ENCODE results near the gene GDPD4. TPM values are rescaled to one million over a fixed set of nuclear protein-coding genes. Genes with fewer than 3 reads are reported as not detected.

GDPD4 gene
- polyA plus RNA-seq, 2 donors = 0.18 TPM; not detected in 1

DNA sequence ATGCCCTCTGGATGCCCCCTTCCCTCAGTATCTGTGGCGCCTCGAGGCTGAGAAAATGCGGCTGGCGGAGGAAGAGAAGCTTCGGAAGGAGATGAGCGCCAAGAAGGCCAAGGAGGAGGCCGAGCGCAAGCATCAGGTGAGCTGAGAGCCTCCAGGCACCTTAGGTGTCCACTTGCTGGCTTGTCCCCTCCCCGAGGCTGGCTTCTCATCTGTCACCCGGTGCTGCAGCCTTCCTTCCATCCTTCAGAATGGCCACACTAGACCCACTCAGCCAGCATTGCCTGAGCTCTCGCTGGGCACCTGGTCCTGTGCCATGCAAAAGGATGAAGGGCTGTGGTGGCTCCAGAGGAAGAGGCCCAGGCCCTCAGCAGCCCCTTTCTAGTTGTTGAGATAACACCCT is 121.1 kb downstream of the GDPD4 start:
- Histone ChIP-seq H3K4me1 (ENCODE audit: control insufficient read depth in 2 of 2, insufficient read depth in 2 of 2, low read length in 1 of 2) (no peaks in the 10 kb centered on the region), H3K27me3 (ENCODE audit: control insufficient read depth in 1 of 2, insufficient read depth in 2 of 2, low read length in 2 of 2) (no peaks in the 10 kb centered on the region), H3K4me3 (ENCODE audit: low read depth in 1 of 2, low read length in 2 of 2) (no peak overlapping the region), H3K27ac (ENCODE audit: low read depth in 2 of 2, low read length in 1 of 2) (no peak overlapping the region), H3K36me3 (ENCODE audit: control insufficient read depth in 2 of 2, insufficient read depth in 2 of 2, low read length in 1 of 2) (no peaks in the 10 kb centered on the region), H3K9me3 (ENCODE audit: control insufficient read depth in 2 of 2, insufficient read depth in 1 of 2, low read depth in 1 of 2, low read length in 1 of 2) (no peaks in the 10 kb centered on the region)
- 87 to 90% methylated on average over 11 of the region's 11 CpGs for WGBS, 2 donors

DNA sequence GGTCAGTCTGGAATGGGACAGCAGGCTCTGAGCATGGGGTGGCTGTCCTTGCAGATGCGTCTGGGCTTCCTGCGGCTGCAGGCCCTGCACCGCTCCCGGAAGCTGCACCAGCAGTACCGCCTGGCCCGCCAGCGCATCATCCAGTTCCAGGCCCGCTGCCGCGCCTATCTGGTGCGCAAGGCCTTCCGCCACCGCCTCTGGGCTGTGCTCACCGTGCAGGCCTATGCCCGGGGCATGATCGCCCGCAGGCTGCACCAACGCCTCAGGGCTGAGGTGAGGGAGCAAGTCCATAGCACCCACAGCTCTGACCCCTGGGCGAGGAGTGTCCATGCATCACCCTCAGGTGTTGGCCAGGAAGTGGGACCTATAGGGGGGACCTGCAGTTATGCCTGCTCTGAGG is 121.8 kb downstream of the GDPD4 start:
- 97 to 98% methylated on average over 19 of the region's 19 CpGs for WGBS, 2 donors
- Histone ChIP-seq H3K4me1 (ENCODE audit: control insufficient read depth in 2 of 2, insufficient read depth in 2 of 2, low read length in 1 of 2) (no peaks in the 10 kb centered on the region), H3K4me3 (ENCODE audit: low read depth in 1 of 2, low read length in 2 of 2) (no peak overlapping the region), H3K27me3 (ENCODE audit: control insufficient read depth in 1 of 2, insufficient read depth in 2 of 2, low read length in 2 of 2) (no peaks in the 10 kb centered on the region), H3K27ac (ENCODE audit: low read depth in 2 of 2, low read length in 1 of 2) (no peak overlapping the region), H3K36me3 (ENCODE audit: control insufficient read depth in 2 of 2, insufficient read depth in 2 of 2, low read length in 1 of 2) (no peaks in the 10 kb centered on the region), H3K9me3 (ENCODE audit: control insufficient read depth in 2 of 2, insufficient read depth in 1 of 2, low read depth in 1 of 2, low read length in 1 of 2) (no peaks in the 10 kb centered on the region)

DNA sequence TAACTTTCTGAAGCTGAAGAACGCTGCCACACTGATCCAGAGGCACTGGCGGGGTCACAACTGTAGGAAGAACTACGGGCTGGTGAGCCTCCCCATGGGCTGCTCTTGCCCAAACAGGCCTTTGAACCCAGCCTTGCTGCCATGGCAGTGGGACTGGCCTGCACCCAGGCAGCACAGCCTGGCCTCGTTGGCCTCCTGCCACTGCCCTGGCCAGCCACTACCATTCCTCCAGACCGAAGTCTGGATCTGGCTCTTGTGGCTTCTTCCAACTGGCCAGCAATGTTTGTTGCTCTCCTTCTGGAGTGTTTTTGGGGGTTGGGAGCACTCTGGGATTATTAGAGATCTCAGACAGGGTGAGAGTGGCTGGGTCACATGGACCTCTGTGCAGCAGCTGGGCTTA is 122.4 kb downstream of the GDPD4 start:
- no peaks in the 10 kb centered on the region for H3K36me3 ChIP-seq (ENCODE audit: control insufficient read depth in 2 of 2, insufficient read depth in 2 of 2, low read length in 1 of 2)
- H3K4me1 ChIP-seq (ENCODE audit: control insufficient read depth in 2 of 2, insufficient read depth in 2 of 2, low read length in 1 of 2) = no peaks in the 10 kb centered on the region
- 76 to 78% methylated on average over 5 of the region's 5 CpGs for WGBS, 2 donors
- no peak overlapping the region for H3K4me3 ChIP-seq (ENCODE audit: low read depth in 1 of 2, low read length in 2 of 2)
- no peaks in the 10 kb centered on the region for H3K9me3 ChIP-seq (ENCODE audit: control insufficient read depth in 2 of 2, insufficient read depth in 1 of 2, low read depth in 1 of 2, low read length in 1 of 2)
- H3K27me3 ChIP-seq (ENCODE audit: control insufficient read depth in 1 of 2, insufficient read depth in 2 of 2, low read length in 2 of 2) = no peaks in the 10 kb centered on the region
- no peak overlapping the region for H3K27ac ChIP-seq (ENCODE audit: low read depth in 2 of 2, low read length in 1 of 2)

DNA sequence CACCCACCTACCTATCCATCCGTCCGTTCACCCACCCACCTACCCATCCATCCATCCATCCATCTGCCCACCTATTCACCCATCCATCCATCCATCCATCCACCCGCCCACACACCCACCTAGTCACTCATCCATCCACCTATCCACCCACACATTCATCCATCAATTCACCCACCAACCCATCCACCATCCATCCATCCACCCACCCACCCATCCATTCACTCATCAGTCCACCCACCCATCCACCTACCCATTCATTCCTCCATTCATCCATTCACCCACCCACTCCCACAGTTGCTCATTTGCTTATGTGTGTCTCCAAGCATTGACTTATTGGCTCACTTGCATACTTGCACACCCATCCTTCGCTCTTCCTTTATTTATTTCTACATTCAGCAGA is 123.3 kb downstream of the GDPD4 start:
- WGBS, 2 donors = 97% methylated on average over 4 of the region's 4 CpGs

GRCh38 chr11:77176996-77177395 is 124.5 kb downstream of the GDPD4 start:
- H3K36me3 ChIP-seq (ENCODE audit: control insufficient read depth in 2 of 2, insufficient read depth in 2 of 2, low read length in 1 of 2) = no peaks in the 10 kb centered on the region
- H3K27me3 ChIP-seq (ENCODE audit: control insufficient read depth in 1 of 2, insufficient read depth in 2 of 2, low read length in 2 of 2) = no peaks in the 10 kb centered on the region
- no peaks in the 10 kb centered on the region for H3K4me1 ChIP-seq (ENCODE audit: control insufficient read depth in 2 of 2, insufficient read depth in 2 of 2, low read length in 1 of 2)
- no peak overlapping the region for H3K4me3 ChIP-seq (ENCODE audit: low read depth in 1 of 2, low read length in 2 of 2)
- H3K9me3 ChIP-seq (ENCODE audit: control insufficient read depth in 2 of 2, insufficient read depth in 1 of 2, low read depth in 1 of 2, low read length in 1 of 2) = no peaks in the 10 kb centered on the region
- H3K27ac ChIP-seq (ENCODE audit: low read depth in 2 of 2, low read length in 1 of 2) = no peak overlapping the region
- WGBS, 2 donors = 87 to 88% methylated on average over 9 of the region's 9 CpGs

More for the DNA sequence above, 123.3 kb downstream of the GDPD4 start:
- Histone ChIP-seq H3K36me3 (ENCODE audit: control insufficient read depth in 2 of 2, insufficient read depth in 2 of 2, low read length in 1 of 2) (no peaks in the 10 kb centered on the region), H3K4me3 (ENCODE audit: low read depth in 1 of 2, low read length in 2 of 2) (no peak overlapping the region), H3K27me3 (ENCODE audit: control insufficient read depth in 1 of 2, insufficient read depth in 2 of 2, low read length in 2 of 2) (no peaks in the 10 kb centered on the region), H3K9me3 (ENCODE audit: control insufficient read depth in 2 of 2, insufficient read depth in 1 of 2, low read depth in 1 of 2, low read length in 1 of 2) (no peaks in the 10 kb centered on the region), H3K27ac (ENCODE audit: low read depth in 2 of 2, low read length in 1 of 2) (no peak overlapping the region), H3K4me1 (ENCODE audit: control insufficient read depth in 2 of 2, insufficient read depth in 2 of 2, low read length in 1 of 2) (no peaks in the 10 kb centered on the region)

DNA sequence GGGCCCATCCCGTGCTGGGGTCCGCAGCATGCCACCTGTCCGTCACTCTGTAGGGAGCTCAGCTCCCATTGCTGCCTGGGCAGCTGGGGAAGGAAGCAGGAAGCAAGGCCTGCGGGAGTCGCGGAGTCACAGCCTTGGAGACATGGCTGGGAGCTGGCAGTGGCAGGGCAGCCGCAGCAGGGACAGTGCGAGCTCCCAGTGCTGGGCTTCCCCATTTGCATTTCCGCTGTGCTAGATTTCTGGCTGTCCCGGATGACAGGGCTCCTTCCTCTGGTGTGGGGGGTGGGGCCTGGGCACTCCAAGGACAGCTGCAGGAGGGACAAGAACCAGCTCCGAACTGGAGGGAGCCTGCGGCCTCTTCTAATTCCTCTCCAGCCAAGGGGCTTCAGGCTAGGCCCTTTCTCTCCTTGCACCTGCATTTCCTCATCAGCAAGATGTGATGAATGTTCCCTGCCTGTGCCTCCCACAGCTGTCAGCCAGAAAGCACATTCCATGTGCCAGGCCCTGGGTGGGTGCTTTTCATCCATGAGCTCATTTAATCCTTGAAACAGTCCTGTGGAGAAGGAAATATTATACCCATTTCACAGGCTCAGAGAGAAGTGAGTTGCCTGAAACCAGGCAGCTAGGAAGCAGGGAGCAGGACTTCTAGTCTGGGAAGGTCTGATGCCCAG is 125.5 kb downstream of the GDPD4 start:
- Histone ChIP-seq H3K36me3 (ENCODE audit: control insufficient read depth in 2 of 2, insufficient read depth in 2 of 2, low read length in 1 of 2) (no peaks in the 10 kb centered on the region), H3K9me3 (ENCODE audit: control insufficient read depth in 2 of 2, insufficient read depth in 1 of 2, low read depth in 1 of 2, low read length in 1 of 2) (no peaks in the 10 kb centered on the region), H3K4me3 (ENCODE audit: low read depth in 1 of 2, low read length in 2 of 2) (no peak overlapping the region), H3K27ac (ENCODE audit: low read depth in 2 of 2, low read length in 1 of 2) (no peak overlapping the region), H3K4me1 (ENCODE audit: control insufficient read depth in 2 of 2, insufficient read depth in 2 of 2, low read length in 1 of 2) (no peaks in the 10 kb centered on the region), H3K27me3 (ENCODE audit: control insufficient read depth in 1 of 2, insufficient read depth in 2 of 2, low read length in 2 of 2) (no peaks in the 10 kb centered on the region)
- 66 to 71% methylated on average over 12 of the region's 12 CpGs for WGBS, 2 donors

GRCh38 chr11:77175021-77175842 is 126.3 kb downstream of the GDPD4 start:
- H3K36me3 ChIP-seq (ENCODE audit: control insufficient read depth in 2 of 2, insufficient read depth in 2 of 2, low read length in 1 of 2) = no peaks in the 10 kb centered on the region
- H3K4me1 ChIP-seq (ENCODE audit: control insufficient read depth in 2 of 2, insufficient read depth in 2 of 2, low read length in 1 of 2) = no peaks in the 10 kb centered on the region
- H3K27ac ChIP-seq (ENCODE audit: low read depth in 2 of 2, low read length in 1 of 2) = no peak overlapping the region
- no peaks in the 10 kb centered on the region for H3K9me3 ChIP-seq (ENCODE audit: control insufficient read depth in 2 of 2, insufficient read depth in 1 of 2, low read depth in 1 of 2, low read length in 1 of 2)
- no peak overlapping the region for H3K4me3 ChIP-seq (ENCODE audit: low read depth in 1 of 2, low read length in 2 of 2)
- whole genome bisulfite sequencing, 2 donors = 80 to 83% methylated on average over 15 of the region's 15 CpGs
- H3K27me3 ChIP-seq (ENCODE audit: control insufficient read depth in 1 of 2, insufficient read depth in 2 of 2, low read length in 2 of 2) = no peaks in the 10 kb centered on the region

GRCh38 chr11:77174559-77174958 is 126.9 kb downstream of the GDPD4 start:
- no peaks in the 10 kb centered on the region for H3K36me3 ChIP-seq (ENCODE audit: control insufficient read depth in 2 of 2, insufficient read depth in 2 of 2, low read length in 1 of 2)
- no peaks in the 10 kb centered on the region for H3K9me3 ChIP-seq (ENCODE audit: control insufficient read depth in 2 of 2, insufficient read depth in 1 of 2, low read depth in 1 of 2, low read length in 1 of 2)
- H3K4me1 ChIP-seq (ENCODE audit: control insufficient read depth in 2 of 2, insufficient read depth in 2 of 2, low read length in 1 of 2) = no peaks in the 10 kb centered on the region
- WGBS, 2 donors = 82 to 89% methylated on average over 16 of the region's 16 CpGs
- no peak overlapping the region for H3K27ac ChIP-seq (ENCODE audit: low read depth in 2 of 2, low read length in 1 of 2)
- H3K27me3 ChIP-seq (ENCODE audit: control insufficient read depth in 1 of 2, insufficient read depth in 2 of 2, low read length in 2 of 2) = no peaks in the 10 kb centered on the region
- no peak overlapping the region for H3K4me3 ChIP-seq (ENCODE audit: low read depth in 1 of 2, low read length in 2 of 2)

GRCh38 chr11:77173494-77173893 is 128.0 kb downstream of the GDPD4 start:
- Histone ChIP-seq H3K4me1 (ENCODE audit: control insufficient read depth in 2 of 2, insufficient read depth in 2 of 2, low read length in 1 of 2) (no peaks in the 10 kb centered on the region), H3K27ac (ENCODE audit: low read depth in 2 of 2, low read length in 1 of 2) (no peak overlapping the region), H3K27me3 (ENCODE audit: control insufficient read depth in 1 of 2, insufficient read depth in 2 of 2, low read length in 2 of 2) (no peaks in the 10 kb centered on the region), H3K36me3 (ENCODE audit: control insufficient read depth in 2 of 2, insufficient read depth in 2 of 2, low read length in 1 of 2) (no peaks in the 10 kb centered on the region), H3K4me3 (ENCODE audit: low read depth in 1 of 2, low read length in 2 of 2) (no peak overlapping the region), H3K9me3 (ENCODE audit: control insufficient read depth in 2 of 2, insufficient read depth in 1 of 2, low read depth in 1 of 2, low read length in 1 of 2) (no peaks in the 10 kb centered on the region)
- WGBS, 2 donors = 77% methylated on average over 10 of the region's 10 CpGs

- H3K36me3 ChIP-seq (ENCODE audit: control insufficient read depth in 2 of 2, insufficient read depth in 2 of 2, low read length in 1 of 2) = no peaks in the 10 kb centered on the region
- no peaks in the 10 kb centered on the region for H3K9me3 ChIP-seq (ENCODE audit: control insufficient read depth in 2 of 2, insufficient read depth in 1 of 2, low read depth in 1 of 2, low read length in 1 of 2)
- H3K4me3 ChIP-seq (ENCODE audit: low read depth in 1 of 2, low read length in 2 of 2) = no peak overlapping the region
- H3K4me1 ChIP-seq (ENCODE audit: control insufficient read depth in 2 of 2, insufficient read depth in 2 of 2, low read length in 1 of 2) = no peaks in the 10 kb centered on the region
- no peak overlapping the region for H3K27ac ChIP-seq (ENCODE audit: low read depth in 2 of 2, low read length in 1 of 2)
- WGBS, 2 donors = 70 to 80% methylated on average over 16 of the region's 16 CpGs
- H3K27me3 ChIP-seq (ENCODE audit: control insufficient read depth in 1 of 2, insufficient read depth in 2 of 2, low read length in 2 of 2) = no peaks in the 10 kb centered on the region
Observed at GRCh38 chr11:77172666-77172982, 128.9 kb downstream of the GDPD4 start.

Data from esophagus (tissue), 2 donors.